ENCODE results near the gene CDC42.

- TF ChIP-seq EZH2 (IDR thresholded peaks at IDR 0.05; ENCODE audit: borderline replicate concordance, low read depth, low read length, severe bottlenecking) (no peak), CTCF (IDR thresholded peaks at IDR 0.05; ENCODE audit: borderline replicate concordance, extremely low read depth, low read length, poor library complexity, severe bottlenecking) (no peak)
Measured at GRCh38 chr1:22026924-22027289, 25.6 kb upstream of the CDC42 start.
